Stimulated activated CD4-positive, alpha-beta T cell treated with anti-CD3 and anti-CD28 coated beads, Interleukin-4, amount 100 ng/mL, for 1 hour (primary cell): ENCODE measurements around the gene AMMECR1L.
"Not testable (repeated sequence)": the region's sequence is repeated elsewhere in the genome, so short reads cannot be mapped to it uniquely, and the experiment has no call there.

ENCODE experiments used
- DNase-seq: peaks from one replicate; pipeline ENCODE4 v3.0.0-alpha.2; 2020

Gene AMMECR1L

GRCh38 chr2:127886593-127886935 lies 808 bp upstream of the AMMECR1L start:
- not testable (repeated sequence) for DNase-seq

GRCh38 chr2:127884861-127885740 lies 655 bp downstream of the AMMECR1L start:
- peak; percentile 38 for DNase-seq

- no peak for DNase-seq
Measured at GRCh38 chr2:127884436-127884835, 1.3 kb downstream of the AMMECR1L start.

- DNase-seq = no peak
Measured at GRCh38 chr2:127879899-127880298, 5.9 kb downstream of the AMMECR1L start.

- no peak for DNase-seq
Measured at GRCh38 chr2:127877626-127878025, 8.1 kb downstream of the AMMECR1L start.

- no peak for DNase-seq
Measured at GRCh38 chr2:127877136-127877535, 8.6 kb downstream of the AMMECR1L start.

- no peak for DNase-seq
Measured at GRCh38 chr2:127874378-127875269, 11.1 kb downstream of the AMMECR1L start.

- DNase-seq = no peak
Measured at GRCh38 chr2:127873707-127874303, 12.0 kb downstream of the AMMECR1L start.

GRCh38 chr2:127872354-127872753 lies 13.4 kb downstream of the AMMECR1L start:
- no peak for DNase-seq

- DNase-seq = no peak
Measured at GRCh38 chr2:127865926-127866325, 19.8 kb downstream of the AMMECR1L start.

- no peak for DNase-seq
Measured at GRCh38 chr2:127864877-127865276, 20.9 kb downstream of the AMMECR1L start.

- DNase-seq = no peak
Measured at GRCh38 chr2:127862228-127862627, 23.5 kb downstream of the AMMECR1L start.

GRCh38 chr2:127860130-127860529 lies 25.6 kb downstream of the AMMECR1L start:
- no peak for DNase-seq

GRCh38 chr2:127859712-127860085 lies 26.1 kb downstream of the AMMECR1L start:
- DNase-seq = peak; percentile 65

- DNase-seq = no peak
Measured at GRCh38 chr2:127857265-127857808, 28.4 kb downstream of the AMMECR1L start.

GRCh38 chr2:127853671-127854070 lies 32.1 kb downstream of the AMMECR1L start:
- DNase-seq = no peak

GRCh38 chr2:127852388-127852787 lies 33.4 kb downstream of the AMMECR1L start:
- no peak for DNase-seq

GRCh38 chr2:127847931-127848330 lies 37.8 kb downstream of the AMMECR1L start:
- DNase-seq = no peak

- DNase-seq = no peak
Measured at GRCh38 chr2:127844973-127845372, 40.8 kb downstream of the AMMECR1L start.

GRCh38 chr2:127843677-127844076 lies 42.1 kb downstream of the AMMECR1L start:
- DNase-seq = no peak

- DNase-seq = no peak
Measured at GRCh38 chr2:127841466-127842178, 44.1 kb downstream of the AMMECR1L start.

GRCh38 chr2:127840893-127841292 lies 44.9 kb downstream of the AMMECR1L start:
- DNase-seq = no peak

GRCh38 chr2:127834951-127835350 lies 50.8 kb downstream of the AMMECR1L start:
- DNase-seq = no peak
